HCT116 (cell line): ENCODE measurements around the gene NCKAP5L.

Experiments
- POLR2A ChIP-seq: IDR thresholded peaks from 2 replicates; pipeline ENCODE4 v1.7.0; 2011; ENCODE audit warnings: borderline replicate concordance; ENCODE audit not compliant: insufficient read depth, insufficient read length; ENCODE audit errors: extremely low read depth
- POLR2AphosphoS5 ChIP-seq: IDR thresholded peaks from 2 replicates; pipeline ENCODE4 v1.6.1; 2011; ENCODE audit warnings: mild to moderate bottlenecking, low read depth, low read length, moderate library complexity
- ZFX ChIP-seq: fragments of 450-650 bp; IDR thresholded peaks from 2 replicates; pipeline ENCODE4 v1.6.1; 2017
- ZNF274 ChIP-seq: fragments of 200-500 bp; sonication (Bioruptor generic); IDR thresholded peaks from 2 replicates; pipeline ENCODE4 v1.6.1; 2014; ENCODE audit warnings: mild to moderate bottlenecking, low read depth, low read length, inconsistent platforms
- TF ChIP-seq, protein P1 (sequence below), 3 experiments: fragments of 200-600 bp in 1 of 3; sonication (generic) in 1 of 3; IDR thresholded peaks in 2 of 3; conservative IDR thresholded peaks in 1 of 3; 2 replicates each; pipeline ENCODE4 v1.5.1; 2012 to 2017; ENCODE audit warnings: low read depth in 2 of 3, low read length in 2 of 3, antibody characterized with exemption in 1 of 3, borderline replicate concordance in 1 of 3, control low read depth in 1 of 3, mild to moderate bottlenecking in 1 of 3, mixed read lengths in 1 of 3, mixed run types in 1 of 3, moderate library complexity in 1 of 3; ENCODE audit not compliant: insufficient read depth in 1 of 3
- TF ChIP-seq, protein P2 (sequence below): IDR thresholded peaks from 2 replicates; pipeline ENCODE4 v1.6.1; 2012

- no peak for TF ChIP-seq POLR2A
- TF ChIP-seq, protein P1, sequence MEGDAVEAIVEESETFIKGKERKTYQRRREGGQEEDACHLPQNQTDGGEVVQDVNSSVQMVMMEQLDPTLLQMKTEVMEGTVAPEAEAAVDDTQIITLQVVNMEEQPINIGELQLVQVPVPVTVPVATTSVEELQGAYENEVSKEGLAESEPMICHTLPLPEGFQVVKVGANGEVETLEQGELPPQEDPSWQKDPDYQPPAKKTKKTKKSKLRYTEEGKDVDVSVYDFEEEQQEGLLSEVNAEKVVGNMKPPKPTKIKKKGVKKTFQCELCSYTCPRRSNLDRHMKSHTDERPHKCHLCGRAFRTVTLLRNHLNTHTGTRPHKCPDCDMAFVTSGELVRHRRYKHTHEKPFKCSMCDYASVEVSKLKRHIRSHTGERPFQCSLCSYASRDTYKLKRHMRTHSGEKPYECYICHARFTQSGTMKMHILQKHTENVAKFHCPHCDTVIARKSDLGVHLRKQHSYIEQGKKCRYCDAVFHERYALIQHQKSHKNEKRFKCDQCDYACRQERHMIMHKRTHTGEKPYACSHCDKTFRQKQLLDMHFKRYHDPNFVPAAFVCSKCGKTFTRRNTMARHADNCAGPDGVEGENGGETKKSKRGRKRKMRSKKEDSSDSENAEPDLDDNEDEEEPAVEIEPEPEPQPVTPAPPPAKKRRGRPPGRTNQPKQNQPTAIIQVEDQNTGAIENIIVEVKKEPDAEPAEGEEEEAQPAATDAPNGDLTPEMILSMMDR (IDR thresholded peaks at IDR 0.05 in 2 of 3, conservative IDR thresholded peaks at IDR 0.05 in 1 of 3; ENCODE audit: borderline replicate concordance in 1 of 3, insufficient read depth in 1 of 3, low read depth in 2 of 3, low read length in 2 of 3): no peak
- TF ChIP-seq ZFX: no peak
- TF ChIP-seq ZNF274: no peak
- TF ChIP-seq POLR2AphosphoS5: no peak
- TF ChIP-seq, protein P2, sequence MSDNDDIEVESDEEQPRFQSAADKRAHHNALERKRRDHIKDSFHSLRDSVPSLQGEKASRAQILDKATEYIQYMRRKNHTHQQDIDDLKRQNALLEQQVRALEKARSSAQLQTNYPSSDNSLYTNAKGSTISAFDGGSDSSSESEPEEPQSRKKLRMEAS: no peak
These were observed 79.9 kb downstream of the NCKAP5L start for GRCh38 chr12:49748306-49748705.
